HepG2 (cell line): Measurements from ENCODE around the gene KCNMB2. TPM values are rescaled to one million over a fixed set of nuclear protein-coding genes. Genes with fewer than 3 reads are reported as not detected.

ENCODE experiments used
- ATAC-seq: fragments of 200-7000 bp; cut with Tn5 transposase; 3 replicates; pipeline ENCODE4 v1.9.1; 2020; ENCODE audit warnings: mild to moderate bottlenecking, moderate library complexity
- BruUV-seq: library from RNA; stranded (reverse); fragments of 400-500 nt; replicated peaks from 2 replicates; lab custom pipeline; 2021; lab: Mats Ljungman, UMichigan
- CTCF ChIA-PET: fragments of 300-600 bp; formaldehyde crosslinking; extraction: SDS; loops from one replicate; lab custom pipeline; 2021; ENCODE audit warnings: low total read pairs, inconsistent platforms, low intra/inter-chr PET ratio; lab: Yijun Ruan, JAX
- POLR2A ChIA-PET: fragments of 350-600 bp; sonication (Branson Sonifier 250); formaldehyde crosslinking; loops from one replicate; lab custom pipeline; 2020; ENCODE audit warnings: antibody characterized with exemption, inconsistent platforms; lab: Yijun Ruan, JAX
- DNase-seq: peaks from one replicate; pipeline ENCODE4 v3.0.0-alpha.2; 2015; ENCODE audit warnings: low spot score
- FAIRE-seq: peaks from 3 replicates; lab custom pipeline; 2011; peaks lifted over from hg19 to GRCh38; lab: Jason Lieb, UNC
- H2AFZ ChIP-seq: one replicate; pipeline ENCODE4 v1.6.1; 2011; ENCODE audit warnings: low read length, inconsistent platforms
- H3K27ac ChIP-seq: fragments of 300-600 bp; 3 replicates; pipeline ENCODE4 v1.8.0; 2011; ENCODE audit warnings: mixed run types, mild to moderate bottlenecking, mixed read lengths, low read length, inconsistent platforms; ENCODE audit not compliant: insufficient read depth; ENCODE audit errors: extremely low read length
- H3K27me3 ChIP-seq, 2 experiments: fragments of 200-600 bp in 1 of 2; 2 replicates in 1 of 2; 3 replicates in 1 of 2; pipeline versions ENCODE4 v1.6.0 to v1.8.0; 2011; ENCODE audit warnings: low read length in 2 of 2, mild to moderate bottlenecking in 2 of 2, moderate library complexity in 2 of 2, inconsistent platforms in 1 of 2; ENCODE audit not compliant: insufficient read depth in 2 of 2, control insufficient read depth in 1 of 2
- H3K36me3 ChIP-seq, 2 experiments: fragments of 200-600 bp in 1 of 2; replicated peaks in 1 of 2; 2 replicates in 1 of 2; 3 replicates in 1 of 2; pipeline versions ENCODE4 v1.5.1 to v1.8.0; 2011; ENCODE audit warnings: low read length in 2 of 2, inconsistent platforms in 1 of 2; ENCODE audit not compliant: insufficient read depth in 2 of 2, control insufficient read depth in 1 of 2
- H3K4me1 ChIP-seq: 2 replicates; pipeline ENCODE4 v1.5.1; 2012; ENCODE audit warnings: low read length, inconsistent platforms; ENCODE audit not compliant: insufficient read depth
- H3K4me2 ChIP-seq: 2 replicates; pipeline ENCODE4 v1.6.0; 2011; ENCODE audit warnings: low read depth, low read length, inconsistent platforms
- H3K4me3 ChIP-seq, 3 experiments: fragments of 200-600 bp in 1 of 3; sonication (generic), shearing (Covaris generic) in 1 of 3; replicated peaks in 1 of 3; 2 replicates each; pipeline ENCODE4 v1.5.1; 2011 to 2016; ENCODE audit warnings: low read length in 3 of 3, inconsistent platforms in 2 of 3, low read depth in 2 of 3, mild to moderate bottlenecking in 2 of 3, control low read depth in 1 of 3, mixed read lengths in 1 of 3; ENCODE audit not compliant: insufficient read depth in 1 of 3
- H3K79me2 ChIP-seq: one replicate; pipeline ENCODE4 v1.6.1; 2011; ENCODE audit warnings: low read length, inconsistent platforms; ENCODE audit not compliant: insufficient read depth
- H3K9ac ChIP-seq: 2 replicates; pipeline ENCODE4 v1.6.0; 2011; ENCODE audit warnings: mild to moderate bottlenecking, low read depth, low read length, inconsistent platforms; ENCODE audit not compliant: insufficient read depth
- H3K9me3 ChIP-seq: 2 replicates; pipeline ENCODE4 v1.5.1; 2012; ENCODE audit warnings: mild to moderate bottlenecking, low read length
- H4K20me1 ChIP-seq: 2 replicates; pipeline ENCODE4 v1.6.0; 2011; ENCODE audit warnings: inconsistent platforms, mild to moderate bottlenecking, low read length, moderate library complexity; ENCODE audit not compliant: insufficient read depth
- ARID2 ChIP-seq: sonication (generic); formaldehyde crosslinking; IDR thresholded peaks from 2 replicates; pipeline ENCODE4 v1.8.1; 2022; ENCODE audit warnings: mild to moderate bottlenecking, missing genetic modification reagents, borderline replicate concordance
- CCAR2 ChIP-seq: fragments of 200-400 bp; formaldehyde crosslinking; optimal IDR thresholded peaks from 2 replicates; pipeline ENCODE3; 2018; ENCODE audit warnings: low read depth, mild to moderate bottlenecking, low read length, moderate library complexity
- MLXIP ChIP-seq: sonication (generic); formaldehyde crosslinking; IDR thresholded peaks from 2 replicates; pipeline ENCODE4 v1.9.0; 2021; ENCODE audit warnings: missing genetic modification reagents, borderline replicate concordance
- NFYB ChIP-seq: sonication (generic); formaldehyde crosslinking; IDR thresholded peaks from 2 replicates; pipeline ENCODE4 v1.4.0; 2020; ENCODE audit warnings: missing genetic modification reagents
- NR2F2 ChIP-seq: IDR thresholded peaks from 2 replicates; pipeline ENCODE4 v1.6.1; 2012; ENCODE audit warnings: low read depth, inconsistent platforms, borderline replicate concordance
- TCF7L2 ChIP-seq: IDR thresholded peaks from 2 replicates; pipeline ENCODE4 v1.6.1; 2011; ENCODE audit warnings: mild to moderate bottlenecking, low read depth, low read length, moderate library complexity
- WIZ ChIP-seq: sonication (generic); formaldehyde crosslinking; IDR thresholded peaks from 2 replicates; pipeline ENCODE4 v1.5.1; 2020; ENCODE audit warnings: mild to moderate bottlenecking, missing genetic modification reagents
- ZNF10 ChIP-seq: sonication (generic); formaldehyde crosslinking; IDR thresholded peaks from 2 replicates; pipeline ENCODE4 v1.4.0; 2020; ENCODE audit warnings: mild to moderate bottlenecking, low read depth, missing genetic modification reagents, borderline replicate concordance
- ZNF878 ChIP-seq: sonication (generic); formaldehyde crosslinking; IDR thresholded peaks from 2 replicates; pipeline ENCODE4 v1.8.1; 2023; ENCODE audit warnings: mild to moderate bottlenecking, missing genetic modification reagents, moderate library complexity
- WGBS: methylation state at CpG from one replicate; pipeline ENCODE4 v1.1.6; 2017; ENCODE audit warnings: low lambda C conversion rate; 5-methylcytosine and 5-hydroxymethylcytosine counted together
- in situ Hi-C: cut with HindIII; loops from 2 replicates; pipeline ENCODE4 v1.10.0; 2017; ENCODE audit warnings: low pct_unique_long_range_greater_than_20kb; ENCODE audit not compliant: extremely low pct_ligation_motif_present
- intact Hi-C: fragments of 100-400 bp; cut with micrococcal nuclease; formaldehyde crosslinking; loops from one replicate; pipeline ENCODE4 v1.10.0; 2022; ENCODE audit not compliant: unreplicated experiment
- polyA plus RNA-seq, 8 experiments: library from polyadenylated mRNA; depleted of rRNA in 3 of 8; stranded (reverse) in 7 of 8; unstranded in 1 of 8; fragments of >200 nt; fragmentation: Illumina TruSeq in 4 of 8; extraction: Trizol in 4 of 8; gene quantifications; 2 replicates each; pipeline versions ENCODE4 v1.2.1 to v1.2.3, GENCODE V29; 2011 to 2016; ENCODE audit warnings: low read depth in 4 of 8, missing spikeins in 1 of 8, mixed read lengths in 1 of 8; ENCODE audit not compliant: insufficient read depth in 1 of 8
- total RNA-seq, 5 experiments: library from RNA; depleted of rRNA; stranded (reverse); fragments of >200 nt; fragmentation: Illumina TruSeq; extraction: Trizol; gene quantifications; 2 replicates each; pipeline ENCODE4 v1.2.3, GENCODE V29; 2016; ENCODE audit warnings: low read depth in 1 of 5

Gene KCNMB2
- total and polyA plus RNA-seq, 2 of the 13 experiments (the other 11 are each of a cell fraction or from before 2014, with no cell fraction given): not detected

GRCh38 chr3:178584722-178585380, 48.6 kb downstream of the KCNMB2 start (continued):
- no peak for TF ChIP-seq MLXIP
- TF ChIP-seq CCAR2: no peak
- no peak for TF ChIP-seq NR2F2
- TF ChIP-seq ZNF10 (CRISPR knock-in tag): no peak

DNA sequence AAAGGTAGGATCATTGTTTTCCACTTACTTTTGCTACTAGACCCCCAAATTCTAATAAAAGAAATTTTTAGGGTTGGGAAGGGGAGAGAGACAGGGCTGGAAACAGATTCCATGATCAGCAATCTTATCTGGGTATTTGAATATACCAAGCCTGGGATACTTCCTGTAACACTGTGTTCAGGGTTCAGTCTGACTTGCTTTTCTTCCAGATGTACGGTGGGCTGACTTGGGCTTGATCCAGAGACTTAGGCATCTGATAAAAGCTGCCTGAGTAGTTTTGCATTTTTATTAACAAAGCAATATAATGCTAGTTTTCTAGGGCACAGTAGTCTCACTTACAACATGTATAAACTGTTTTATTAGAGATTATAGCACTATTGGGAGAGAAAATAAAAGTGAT, 49.2 kb downstream of the KCNMB2 start:
- FAIRE-seq: no peak
- Histone ChIP-seq H4K20me1 (no peaks in the 10 kb centered on the region), H3K27ac (no peak overlapping the region), H3K4me3 (no peak overlapping the region), H3K36me3 (no peaks in the 10 kb centered on the region), H3K4me1 (no peaks in the 10 kb centered on the region), H3K9me3 (no peaks in the 10 kb centered on the region), H3K9ac (no peak overlapping the region), H2AFZ (no peak overlapping the region), H3K4me2 (no peak overlapping the region), H3K79me2 (no peaks in the 10 kb centered on the region), H3K27me3 (no peaks in the 10 kb centered on the region)
- in situ Hi-C loops: no loop called here
- no peak for DNase-seq
- CTCF ChIA-PET: no interaction called here
- POLR2A ChIA-PET: no interaction called here
- no peak for ATAC-seq
- TF ChIP-seq WIZ (CRISPR knock-in tag) (no peak), TCF7L2 (no peak), NFYB (CRISPR knock-in tag) (no peak), ZNF878 (no peak), ARID2 (CRISPR knock-in tag) (no peak)
- BruUV-seq: no TSS peak
- 0% methylated on average over 1 of the region's 1 CpG for WGBS
- intact Hi-C loops: no loop called here
